K562 (cell line): ENCODE results near the gene VWA8. TPM values are rescaled to one million over a fixed set of nuclear protein-coding genes. Genes with fewer than 3 reads are reported as not detected.

Experiments
- ATAC-seq: fragments of 200-7000 bp; cut with Tn5 transposase; 3 replicates; pipeline ENCODE4 v1.9.1; 2020; ENCODE audit warnings: moderate library complexity
- BruUV-seq: library from RNA; stranded (reverse); fragments of 400-500 nt; replicated peaks from 2 replicates; lab custom pipeline; 2021; lab: Mats Ljungman, UMichigan
- CTCF ChIA-PET: fragments of 300-600 bp; formaldehyde crosslinking; extraction: SDS; loops from one replicate; lab custom pipeline; 2021; ENCODE audit warnings: low intra/inter-chr PET ratio; lab: Yijun Ruan, JAX
- POLR2A ChIA-PET: fragments of 300-600, 350-650 bp; sonication (Branson Sonifier 250); formaldehyde crosslinking; extraction: SDS; loops from one replicate; lab custom pipeline; 2021; ENCODE audit warnings: antibody characterized with exemption, inconsistent platforms; lab: Yijun Ruan, JAX
- DNase-seq, 4 experiments: peaks; one replicate each; pipeline versions ENCODE4 v3.0.0 to v3.0.0-alpha.2; 2011 to 2018; ENCODE audit warnings: low spot score in 3 of 4, mixed read lengths in 3 of 4; ENCODE audit errors: extremely low read depth in 1 of 4
- FAIRE-seq: peaks from 2 replicates; lab custom pipeline; 2011; peaks lifted over from hg19 to GRCh38; lab: Jason Lieb, UNC
- H2AFZ ChIP-seq: 2 replicates; pipeline ENCODE4 v1.6.0; 2011; ENCODE audit warnings: low read depth, low read length, control low read depth, inconsistent platforms
- H3K27ac ChIP-seq: fragments of 200-600 bp; 3 replicates; pipeline ENCODE4 v1.8.0; 2011; ENCODE audit warnings: low read depth, mild to moderate bottlenecking, control low read depth, inconsistent platforms, low read length, moderate library complexity, mixed read lengths; ENCODE audit errors: extremely low read depth
- H3K27me3 ChIP-seq, 2 experiments: fragments of 300-600 bp in 1 of 2; 2 replicates in 1 of 2; 3 replicates in 1 of 2; pipeline versions ENCODE4 v1.6.0 to v1.8.0; 2011; ENCODE audit warnings: inconsistent platforms in 2 of 2, low read length in 2 of 2, mild to moderate bottlenecking in 1 of 2, mixed read lengths in 1 of 2, moderate library complexity in 1 of 2; ENCODE audit not compliant: control insufficient read depth in 2 of 2, insufficient read depth in 2 of 2
- H3K36me3 ChIP-seq: fragments of 300-600 bp; 3 replicates; pipeline ENCODE4 v1.8.0; 2011; ENCODE audit warnings: mild to moderate bottlenecking, low read length, inconsistent platforms; ENCODE audit not compliant: control insufficient read depth, insufficient read depth
- H3K4me1 ChIP-seq, 2 experiments: fragments of 200-600 bp in 1 of 2; replicated peaks in 1 of 2; 2 replicates in 1 of 2; 3 replicates in 1 of 2; pipeline versions ENCODE4 v1.5.1 to v1.8.0; 2011; ENCODE audit warnings: inconsistent platforms in 2 of 2, low read length in 2 of 2, mild to moderate bottlenecking in 1 of 2, mixed read lengths in 1 of 2, moderate library complexity in 1 of 2; ENCODE audit not compliant: control insufficient read depth in 2 of 2, insufficient read depth in 2 of 2
- H3K4me2 ChIP-seq: 2 replicates; pipeline ENCODE4 v1.6.1; 2011; ENCODE audit warnings: low read length, control low read depth, inconsistent platforms, mixed read lengths; ENCODE audit not compliant: insufficient read depth
- H3K4me3 ChIP-seq: fragments of 200-600 bp; sonication (generic), shearing (Covaris generic); 2 replicates; pipeline ENCODE4 v1.5.1; 2016; ENCODE audit warnings: control low read depth, inconsistent platforms
- H3K79me2 ChIP-seq: fragments of 200-600 bp; 3 replicates; pipeline ENCODE4 v1.8.0; 2011; ENCODE audit warnings: low read length, inconsistent platforms; ENCODE audit not compliant: control insufficient read depth, insufficient read depth
- H3K9ac ChIP-seq, 2 experiments: 2 replicates each; pipeline versions ENCODE4 v1.6.0 to v1.6.1; 2011; ENCODE audit warnings: low read depth in 2 of 2, low read length in 2 of 2, control low read depth in 1 of 2, inconsistent platforms in 1 of 2, mild to moderate bottlenecking in 1 of 2, mixed read lengths in 1 of 2; ENCODE audit not compliant: insufficient read depth in 1 of 2
- H3K9me1 ChIP-seq: one replicate; pipeline ENCODE4 v1.6.0; 2011; ENCODE audit warnings: inconsistent platforms, mild to moderate bottlenecking, low read length, moderate library complexity; ENCODE audit not compliant: control insufficient read depth, insufficient read depth
- H3K9me3 ChIP-seq: replicated peaks from 2 replicates; pipeline ENCODE4 v1.5.1; 2011; ENCODE audit warnings: low read depth, low read length, inconsistent platforms; ENCODE audit not compliant: control insufficient read depth, insufficient read depth
- H4K20me1 ChIP-seq: replicated peaks from 2 replicates; pipeline ENCODE4 v1.6.1; 2011; ENCODE audit warnings: low read length, inconsistent platforms, mixed read lengths; ENCODE audit not compliant: control insufficient read depth, insufficient read depth
- FOXA3 ChIP-seq, 2 experiments: fragments of 450-650 bp in 1 of 2; sonication (generic) in 1 of 2; formaldehyde crosslinking; IDR thresholded peaks in 1 of 2; conservative IDR thresholded peaks in 1 of 2; 2 replicates each; pipeline versions ENCODE4 v1.4.0 to v1.8.0; 2020 to 2022; ENCODE audit warnings: mild to moderate bottlenecking in 2 of 2, missing genetic modification reagents in 1 of 2
- FUS ChIP-seq: fragments of 200-400 bp; formaldehyde crosslinking; optimal IDR thresholded peaks from 2 replicates; pipeline ENCODE3; 2017; ENCODE audit warnings: low read depth, low read length
- GABPB2 ChIP-seq: fragments of 250-450 bp; sonication (Bioruptor Pico); conservative IDR thresholded peaks from 2 replicates; pipeline ENCODE4 v1.5.1; 2021; ENCODE audit warnings: mild to moderate bottlenecking
- MEF2D ChIP-seq: conservative IDR thresholded peaks from 2 replicates; pipeline ENCODE4 v1.6.1; 2016; ENCODE audit warnings: low read depth, missing genetic modification characterization, missing compliant biosample characterization
- PCBP2 ChIP-seq: fragments of 200-400 bp; formaldehyde crosslinking; IDR thresholded peaks from 2 replicates; pipeline ENCODE4 v1.6.1; 2018; ENCODE audit warnings: low read length, low read depth, mild to moderate bottlenecking, moderate library complexity; ENCODE audit not compliant: poor library complexity, severe bottlenecking
- SMARCE1 ChIP-seq: fragments of 450-650 bp; IDR thresholded peaks from 2 replicates; pipeline ENCODE4 v1.7.1; 2016; ENCODE audit warnings: mild to moderate bottlenecking
- TCF7 ChIP-seq: sonication (generic); IDR thresholded peaks from 2 replicates; pipeline ENCODE4 v1.6.1; 2016; ENCODE audit warnings: antibody characterized with exemption, borderline replicate concordance
- TRIM28 ChIP-seq: fragments of 450-650 bp; IDR thresholded peaks from 2 replicates; pipeline ENCODE4 v1.6.1; 2017
- ZNF23 ChIP-seq: fragments of 250-450 bp; sonication (Bioruptor Pico); IDR thresholded peaks from 2 replicates; pipeline ENCODE4 v1.4.0; 2020; ENCODE audit warnings: mild to moderate bottlenecking
- ZNF253 ChIP-seq: fragments of 250-450 bp; sonication (Bioruptor Pico); conservative IDR thresholded peaks from 2 replicates; pipeline ENCODE4 v1.6.1; 2021; ENCODE audit warnings: mild to moderate bottlenecking
- ZNF408 ChIP-seq: fragments of 250-450 bp; sonication (Bioruptor Pico); IDR thresholded peaks from 2 replicates; pipeline ENCODE4 v1.4.0; 2020; ENCODE audit warnings: low read depth, mild to moderate bottlenecking, moderate library complexity
- ZNF830 ChIP-seq: fragments of 250-450 bp; sonication (Bioruptor Pico); IDR thresholded peaks from 2 replicates; pipeline ENCODE4 v1.5.0; 2021; ENCODE audit warnings: mild to moderate bottlenecking
- in situ Hi-C: fragments of 300-500 bp; cut with MboI; formaldehyde crosslinking; loops from 4 replicates; pipeline ENCODE4 v1.15.0; 2018; ENCODE audit warnings: inconsistent platforms, mixed read lengths
- intact Hi-C: fragments of 100-400 bp; cut with micrococcal nuclease; formaldehyde crosslinking; loops from 2 replicates; pipeline ENCODE4 v1.14.2; 2022
- polyA plus RNA-seq, 8 experiments: library from polyadenylated mRNA; depleted of rRNA in 4 of 8; stranded (reverse) in 5 of 8; unstranded in 3 of 8; fragments of >200 nt; fragmentation: Nextera tagmentation in 2 of 8; fragmentation: Illumina TruSeq in 1 of 8; extraction: Ambion mirVana in 2 of 8; extraction: Trizol in 1 of 8; gene quantifications; 2 replicates each; pipeline versions ENCODE4 v1.2.1 to v1.2.3, GENCODE V29; 2011 to 2014; ENCODE audit warnings: inconsistent platforms in 1 of 8, missing spikeins in 1 of 8
- total RNA-seq, 7 experiments: library from RNA; depleted of rRNA in 6 of 7; stranded (reverse); fragments of >200 nt in 6 of 7; fragmentation: Illumina TruSeq in 2 of 7; extraction: Trizol in 2 of 7; gene quantifications; 2 replicates each; pipeline versions ENCODE4 v1.2.1 to v1.2.3, GENCODE V29; 2011 to 2021; ENCODE audit warnings: low replicate concordance in 1 of 7
- TF ChIP-seq, protein P1 (sequence below): fragments of 250-450 bp; sonication (Bioruptor Pico); IDR thresholded peaks from 2 replicates; pipeline ENCODE4 v1.5.0; 2020; ENCODE audit warnings: mild to moderate bottlenecking
- TF ChIP-seq, protein P2 (sequence below), 2 experiments: fragments of 150-350 bp in 1 of 2; IDR thresholded peaks; 2 replicates each; pipeline ENCODE4 v1.6.1; 2012 to 2016; ENCODE audit warnings: low read depth in 2 of 2, low read length in 2 of 2, mild to moderate bottlenecking in 1 of 2, moderate library complexity in 1 of 2

VWA8 gene
- total and polyA plus RNA-seq, 9 of the 15 experiments (the other 6 are each of a cell fraction or from before 2014, with no cell fraction given), result 2.1 to 18.5 (median 13.3) TPM

DNA sequence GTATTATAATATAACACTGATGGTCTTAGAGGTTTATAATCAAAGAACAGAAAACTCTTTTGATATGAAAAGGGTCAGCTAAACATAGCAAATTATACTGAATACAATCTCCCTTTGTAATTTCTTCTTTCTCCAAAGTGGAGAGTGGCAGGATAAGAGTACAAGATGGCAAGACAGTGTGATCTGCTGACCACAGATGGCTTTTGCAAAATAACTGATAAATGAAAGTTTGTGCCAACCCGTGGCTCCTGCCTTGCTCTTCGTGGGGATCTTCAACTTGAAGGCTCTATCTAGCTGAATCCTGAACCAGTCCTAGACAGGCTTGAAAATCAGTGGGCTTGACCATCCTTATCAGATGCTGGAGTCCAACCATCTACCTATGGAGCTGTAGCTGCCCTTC, 185.7 kb downstream of the VWA8 start (continued):
- TF ChIP-seq, protein P1, sequence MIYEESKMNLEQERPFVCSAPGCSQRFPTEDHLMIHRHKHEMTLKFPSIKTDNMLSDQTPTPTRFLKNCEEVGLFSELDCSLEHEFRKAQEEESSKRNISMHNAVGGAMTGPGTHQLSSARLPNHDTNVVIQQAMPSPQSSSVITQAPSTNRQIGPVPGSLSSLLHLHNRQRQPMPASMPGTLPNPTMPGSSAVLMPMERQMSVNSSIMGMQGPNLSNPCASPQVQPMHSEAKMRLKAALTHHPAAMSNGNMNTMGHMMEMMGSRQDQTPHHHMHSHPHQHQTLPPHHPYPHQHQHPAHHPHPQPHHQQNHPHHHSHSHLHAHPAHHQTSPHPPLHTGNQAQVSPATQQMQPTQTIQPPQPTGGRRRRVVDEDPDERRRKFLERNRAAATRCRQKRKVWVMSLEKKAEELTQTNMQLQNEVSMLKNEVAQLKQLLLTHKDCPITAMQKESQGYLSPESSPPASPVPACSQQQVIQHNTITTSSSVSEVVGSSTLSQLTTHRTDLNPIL, result no peak
- no peak for TF ChIP-seq ZNF830
- TF ChIP-seq, protein P2, sequence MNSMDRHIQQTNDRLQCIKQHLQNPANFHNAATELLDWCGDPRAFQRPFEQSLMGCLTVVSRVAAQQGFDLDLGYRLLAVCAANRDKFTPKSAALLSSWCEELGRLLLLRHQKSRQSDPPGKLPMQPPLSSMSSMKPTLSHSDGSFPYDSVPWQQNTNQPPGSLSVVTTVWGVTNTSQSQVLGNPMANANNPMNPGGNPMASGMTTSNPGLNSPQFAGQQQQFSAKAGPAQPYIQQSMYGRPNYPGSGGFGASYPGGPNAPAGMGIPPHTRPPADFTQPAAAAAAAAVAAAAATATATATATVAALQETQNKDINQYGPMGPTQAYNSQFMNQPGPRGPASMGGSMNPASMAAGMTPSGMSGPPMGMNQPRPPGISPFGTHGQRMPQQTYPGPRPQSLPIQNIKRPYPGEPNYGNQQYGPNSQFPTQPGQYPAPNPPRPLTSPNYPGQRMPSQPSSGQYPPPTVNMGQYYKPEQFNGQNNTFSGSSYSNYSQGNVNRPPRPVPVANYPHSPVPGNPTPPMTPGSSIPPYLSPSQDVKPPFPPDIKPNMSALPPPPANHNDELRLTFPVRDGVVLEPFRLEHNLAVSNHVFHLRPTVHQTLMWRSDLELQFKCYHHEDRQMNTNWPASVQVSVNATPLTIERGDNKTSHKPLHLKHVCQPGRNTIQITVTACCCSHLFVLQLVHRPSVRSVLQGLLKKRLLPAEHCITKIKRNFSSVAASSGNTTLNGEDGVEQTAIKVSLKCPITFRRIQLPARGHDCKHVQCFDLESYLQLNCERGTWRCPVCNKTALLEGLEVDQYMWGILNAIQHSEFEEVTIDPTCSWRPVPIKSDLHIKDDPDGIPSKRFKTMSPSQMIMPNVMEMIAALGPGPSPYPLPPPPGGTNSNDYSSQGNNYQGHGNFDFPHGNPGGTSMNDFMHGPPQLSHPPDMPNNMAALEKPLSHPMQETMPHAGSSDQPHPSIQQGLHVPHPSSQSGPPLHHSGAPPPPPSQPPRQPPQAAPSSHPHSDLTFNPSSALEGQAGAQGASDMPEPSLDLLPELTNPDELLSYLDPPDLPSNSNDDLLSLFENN (IDR thresholded peaks at IDR 0.05; ENCODE audit: low read depth in 2 of 2, low read length in 2 of 2), result no peak

DNA sequence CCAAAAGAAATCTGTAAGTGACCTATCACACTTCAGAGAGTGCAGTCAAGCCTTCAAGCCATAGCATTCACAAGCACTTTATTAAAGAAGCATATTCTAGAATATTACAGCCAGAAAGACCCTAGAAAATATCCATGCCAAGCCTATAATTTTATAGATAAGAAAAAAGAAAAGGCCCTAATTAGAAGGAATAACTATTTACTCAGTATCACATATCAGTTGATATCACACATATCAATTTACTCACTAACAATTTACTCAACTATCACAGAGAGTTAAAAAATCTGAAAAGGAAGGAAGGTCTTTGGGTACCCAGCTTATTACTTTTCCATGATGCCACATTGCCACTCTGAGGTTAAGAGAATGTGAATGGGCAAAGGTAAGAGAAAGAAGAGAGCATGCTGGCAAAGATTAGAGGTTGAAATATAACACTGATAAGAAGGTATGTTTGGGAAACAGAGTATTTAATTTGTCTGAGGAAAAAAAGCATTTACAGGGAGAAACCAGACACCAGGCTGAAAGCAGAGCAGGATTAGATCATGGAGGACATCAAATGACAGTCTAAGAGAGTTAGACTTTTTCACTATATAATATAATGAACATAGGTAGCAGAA, 186.2 kb downstream of the VWA8 start:
- peaks cover 7% of the 10 kb centered on the region; the same call in 1 of the 3 replicates for H3K36me3 ChIP-seq
- H3K9ac ChIP-seq, result no peak overlapping the region
- no TSS peak for BruUV-seq
- no peak overlapping the region for H3K4me2 ChIP-seq
- CTCF ChIA-PET, result no interaction called here
- H3K4me1 ChIP-seq, result no peaks in the 10 kb centered on the region; a peak in 1 of 5 replicates
- in situ Hi-C loops, result no loop called here
- ATAC-seq, result no peak
- H3K4me3 ChIP-seq, result no peak overlapping the region
- H3K9me3 ChIP-seq, result no peaks in the 10 kb centered on the region
- TF ChIP-seq FOXA3 (CRISPR knock-in tag; conservative IDR thresholded peaks at IDR 0.05 in 1 of 2, IDR thresholded peaks at IDR 0.05 in 1 of 2) (no peak), ZNF408 (CRISPR knock-in tag) (no peak), PCBP2 (no peak), SMARCE1 (no peak), MEF2D (tag) (no peak), GABPB2 (CRISPR knock-in tag) (no peak), ZNF253 (CRISPR knock-in tag) (no peak), FUS (no peak), TRIM28 (no peak), TCF7 (no peak), ZNF23 (CRISPR knock-in tag) (no peak)
- TF ChIP-seq, all 486 proteins: peak for 0
- H3K27ac ChIP-seq, result no peak overlapping the region
- POLR2A ChIA-PET, result no interaction called here
- FAIRE-seq, result no peak
- peaks cover 4% of the 10 kb centered on the region for H3K9me1 ChIP-seq
- no peaks in the 10 kb centered on the region for H3K79me2 ChIP-seq
- no peak for DNase-seq
- intact Hi-C loops, result no loop called here
- H3K27me3 ChIP-seq, result no peaks in the 10 kb centered on the region
- no peak overlapping the region for H2AFZ ChIP-seq
- no peaks in the 10 kb centered on the region for H4K20me1 ChIP-seq
